SK-N-SH treated with all-trans-retinoic acid at 6 μM for 48 hours (cell line): Measurements from ENCODE around the gene THSD8.

ENCODE experiments used
- CSDC2 ChIP-seq: fragments of 250-450 bp; sonication (Bioruptor Pico); IDR thresholded peaks from 2 replicates; pipeline ENCODE4 v1.5.0; 2020; ENCODE audit warnings: mild to moderate bottlenecking, moderate library complexity
- CSRNP3 ChIP-seq: fragments of 250-450 bp; sonication (Bioruptor Pico); IDR thresholded peaks from 2 replicates; pipeline ENCODE4 v1.5.1; 2021; ENCODE audit warnings: mild to moderate bottlenecking, moderate library complexity
- ISL1 ChIP-seq: fragments of 250-450 bp; sonication (Bioruptor Pico); IDR thresholded peaks from 2 replicates; pipeline ENCODE4 v2.1.2; 2022; ENCODE audit warnings: mild to moderate bottlenecking, moderate library complexity
- PATZ1 ChIP-seq: fragments of 250-450 bp; sonication (Bioruptor Pico); IDR thresholded peaks from 2 replicates; pipeline ENCODE4 v1.8.0; 2020; ENCODE audit warnings: mild to moderate bottlenecking, moderate library complexity, borderline replicate concordance
- TSHZ2 ChIP-seq: fragments of 250-450 bp; sonication (Bioruptor Pico); IDR thresholded peaks from 2 replicates; pipeline ENCODE4 v1.5.0; 2020; ENCODE audit warnings: mild to moderate bottlenecking, moderate library complexity
- ZFP3 ChIP-seq: fragments of 250-450 bp; sonication (Bioruptor Pico); IDR thresholded peaks from 2 replicates; pipeline ENCODE4 v1.5.0; 2020; ENCODE audit warnings: mild to moderate bottlenecking, moderate library complexity
- ZFP30 ChIP-seq: fragments of 450-650 bp; formaldehyde crosslinking; IDR thresholded peaks from 2 replicates; pipeline ENCODE4 v1.5.0; 2022; ENCODE audit warnings: mild to moderate bottlenecking, moderate library complexity

- TF ChIP-seq PATZ1 (CRISPR knock-in tag) (no peak), ISL1 (CRISPR knock-in tag) (no peak), ZFP3 (CRISPR knock-in tag) (no peak), TSHZ2 (no peak), ZFP30 (no peak), CSRNP3 (CRISPR knock-in tag) (no peak), CSDC2 (CRISPR knock-in tag) (no peak)
Observed at GRCh38 chr19:12786952-12787351, 14.9 kb upstream of the THSD8 start.
